Gastroesophageal sphincter (tissue), 3 donors: ENCODE measurements around the gene CYP4F11.

Source experiments
- POLR2AphosphoS5 ChIP-seq: sonication (generic); formaldehyde crosslinking; IDR thresholded peaks from one replicate; pipeline ENCODE4 v1.6.1; 2017; ENCODE audit warnings: antibody characterized with exemption
- TF ChIP-seq, protein P1 (sequence below), 4 experiments: fragments of 200-600 bp in 2 of 4; fragments of 450-650 bp in 2 of 4; sonication (generic) in 1 of 4; IDR thresholded peaks; one replicate each; pipeline ENCODE4 v1.5.1; 2017 to 2019; ENCODE audit warnings: antibody characterized with exemption in 4 of 4, mild to moderate bottlenecking in 2 of 4, moderate library complexity in 2 of 4

DNA sequence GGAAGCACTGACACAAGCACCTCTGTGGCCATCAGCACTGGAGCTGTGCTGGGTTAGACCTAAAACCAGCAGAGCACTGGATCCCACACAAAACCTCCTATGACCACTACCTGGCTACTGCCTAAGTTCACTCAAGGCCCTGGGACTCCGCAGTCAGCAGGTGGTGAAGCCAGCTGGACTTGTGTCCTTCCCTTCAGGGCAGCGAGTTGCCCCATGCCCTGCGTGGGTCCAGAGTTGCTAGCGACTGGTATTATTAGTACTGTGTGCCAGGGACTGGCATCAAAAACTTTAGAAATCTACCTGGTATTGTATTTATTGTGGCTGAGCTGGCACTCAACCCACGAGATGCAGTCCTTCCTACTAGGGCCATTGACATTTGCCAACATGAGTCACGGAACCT, 20.5 kb upstream of the CYP4F11 start:
- TF ChIP-seq, protein P1, sequence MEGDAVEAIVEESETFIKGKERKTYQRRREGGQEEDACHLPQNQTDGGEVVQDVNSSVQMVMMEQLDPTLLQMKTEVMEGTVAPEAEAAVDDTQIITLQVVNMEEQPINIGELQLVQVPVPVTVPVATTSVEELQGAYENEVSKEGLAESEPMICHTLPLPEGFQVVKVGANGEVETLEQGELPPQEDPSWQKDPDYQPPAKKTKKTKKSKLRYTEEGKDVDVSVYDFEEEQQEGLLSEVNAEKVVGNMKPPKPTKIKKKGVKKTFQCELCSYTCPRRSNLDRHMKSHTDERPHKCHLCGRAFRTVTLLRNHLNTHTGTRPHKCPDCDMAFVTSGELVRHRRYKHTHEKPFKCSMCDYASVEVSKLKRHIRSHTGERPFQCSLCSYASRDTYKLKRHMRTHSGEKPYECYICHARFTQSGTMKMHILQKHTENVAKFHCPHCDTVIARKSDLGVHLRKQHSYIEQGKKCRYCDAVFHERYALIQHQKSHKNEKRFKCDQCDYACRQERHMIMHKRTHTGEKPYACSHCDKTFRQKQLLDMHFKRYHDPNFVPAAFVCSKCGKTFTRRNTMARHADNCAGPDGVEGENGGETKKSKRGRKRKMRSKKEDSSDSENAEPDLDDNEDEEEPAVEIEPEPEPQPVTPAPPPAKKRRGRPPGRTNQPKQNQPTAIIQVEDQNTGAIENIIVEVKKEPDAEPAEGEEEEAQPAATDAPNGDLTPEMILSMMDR (IDR thresholded peaks at IDR 0.05), result no peak
- TF ChIP-seq POLR2AphosphoS5, result no peak
